SK-N-MC (cell line): Measurements from ENCODE around the gene RASSF9.

Source experiments
- EZH2 ChIP-seq: fragments of 200-600 bp; sonication (generic); IDR thresholded peaks from one replicate; pipeline ENCODE4 v1.6.1; 2017; ENCODE audit warnings: antibody characterized with exemption
- POLR2AphosphoS5 ChIP-seq: IDR thresholded peaks from 2 replicates; pipeline ENCODE4 v1.6.1; 2012; ENCODE audit warnings: mild to moderate bottlenecking, low read depth, low read length, borderline replicate concordance

- no peak for TF ChIP-seq EZH2
- TF ChIP-seq POLR2AphosphoS5: no peak
Measured at GRCh38 chr12:85796001-85796400, 40.2 kb downstream of the RASSF9 start.
